HEK293 (cell line): ENCODE results near the gene IRF8.

Experiments used
- MEIS1 ChIP-seq: sonication (generic); formaldehyde crosslinking; IDR thresholded peaks from 2 replicates; pipeline ENCODE4 v1.8.1; 2022; ENCODE audit warnings: missing genetic modification reagents, mild to moderate bottlenecking, borderline replicate concordance
- ZNF10 ChIP-seq: fragments of 450-650 bp; formaldehyde crosslinking; IDR thresholded peaks from 2 replicates; pipeline ENCODE4 v1.5.1; 2017; ENCODE audit warnings: missing biosample characterization, missing genetic modification characterization
- ZNF391 ChIP-seq: fragments of 450-650 bp; formaldehyde crosslinking; IDR thresholded peaks from 2 replicates; pipeline ENCODE4 v1.5.1; 2016; ENCODE audit warnings: low read depth, missing biosample characterization, missing genetic modification characterization, borderline replicate concordance

DNA sequence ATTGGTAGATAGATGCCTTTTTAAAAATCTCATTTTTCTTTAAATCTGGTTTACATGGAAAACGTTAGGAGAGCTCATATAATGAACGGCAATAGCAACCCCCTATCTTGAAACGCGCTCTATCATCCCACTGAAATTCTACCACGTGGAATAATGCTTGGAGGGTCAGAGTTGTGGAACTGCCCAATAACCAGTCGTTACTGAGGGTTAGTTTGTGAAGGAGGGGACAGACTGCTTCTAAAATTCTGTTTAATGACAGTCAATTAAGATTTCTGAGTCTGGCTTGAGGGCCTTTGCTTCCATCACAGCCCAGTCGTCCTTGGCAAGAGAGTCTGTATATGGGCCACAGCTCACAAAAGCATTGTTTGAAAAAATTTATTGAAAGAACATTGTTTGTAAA, 482 bp downstream of the IRF8 start:
- TF ChIP-seq ZNF391 (no peak), MEIS1 (CRISPR knock-in tag) (no peak), ZNF10 (no peak)
